Stromal cell of bone marrow (primary cell): Measurements from ENCODE around the gene BTBD2.
"Not testable (repeated sequence)": the region's sequence is repeated elsewhere in the genome, so short reads cannot be mapped to it uniquely, and the experiment has no call there.

ENCODE experiments used
- DNase-seq: peaks from one replicate; pipeline ENCODE4 v3.0.0-alpha.2; 2012; ENCODE audit warnings: low read depth

BTBD2 gene

DNA sequence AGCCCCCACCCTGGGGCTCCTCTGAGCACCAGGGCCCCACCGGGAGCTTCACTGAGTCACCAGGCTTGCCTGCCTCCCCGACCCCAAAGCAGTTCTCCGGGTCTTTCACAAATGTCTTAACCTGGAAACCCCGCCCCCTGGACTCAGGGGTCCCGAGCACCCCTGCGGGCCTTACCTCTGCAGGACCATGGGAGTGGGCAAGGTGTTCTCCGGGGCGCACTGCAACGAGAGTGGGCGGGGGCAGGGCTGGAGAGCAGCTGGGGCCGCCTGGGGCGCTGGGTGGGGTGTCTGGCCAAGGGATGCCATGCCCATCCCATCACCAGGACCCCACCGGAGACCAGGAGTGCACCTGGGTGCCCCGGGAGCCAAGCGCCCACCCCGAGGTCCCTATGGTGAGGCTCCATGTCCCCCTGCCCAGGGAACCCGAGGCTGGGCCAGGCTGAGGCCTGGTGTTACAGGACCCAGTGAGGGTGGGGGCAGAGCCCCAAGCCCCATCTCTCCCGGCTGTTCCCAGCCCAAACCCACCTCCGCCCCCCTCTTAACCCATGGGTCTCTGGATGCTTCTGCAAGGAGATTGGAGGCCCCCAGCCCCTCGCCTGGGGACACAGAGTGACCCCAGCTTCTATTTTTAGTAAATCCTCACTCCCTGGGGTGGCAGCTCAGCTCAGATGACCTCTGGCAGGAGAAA, 24.6 kb upstream of the BTBD2 start:
- no peak for DNase-seq

DNA sequence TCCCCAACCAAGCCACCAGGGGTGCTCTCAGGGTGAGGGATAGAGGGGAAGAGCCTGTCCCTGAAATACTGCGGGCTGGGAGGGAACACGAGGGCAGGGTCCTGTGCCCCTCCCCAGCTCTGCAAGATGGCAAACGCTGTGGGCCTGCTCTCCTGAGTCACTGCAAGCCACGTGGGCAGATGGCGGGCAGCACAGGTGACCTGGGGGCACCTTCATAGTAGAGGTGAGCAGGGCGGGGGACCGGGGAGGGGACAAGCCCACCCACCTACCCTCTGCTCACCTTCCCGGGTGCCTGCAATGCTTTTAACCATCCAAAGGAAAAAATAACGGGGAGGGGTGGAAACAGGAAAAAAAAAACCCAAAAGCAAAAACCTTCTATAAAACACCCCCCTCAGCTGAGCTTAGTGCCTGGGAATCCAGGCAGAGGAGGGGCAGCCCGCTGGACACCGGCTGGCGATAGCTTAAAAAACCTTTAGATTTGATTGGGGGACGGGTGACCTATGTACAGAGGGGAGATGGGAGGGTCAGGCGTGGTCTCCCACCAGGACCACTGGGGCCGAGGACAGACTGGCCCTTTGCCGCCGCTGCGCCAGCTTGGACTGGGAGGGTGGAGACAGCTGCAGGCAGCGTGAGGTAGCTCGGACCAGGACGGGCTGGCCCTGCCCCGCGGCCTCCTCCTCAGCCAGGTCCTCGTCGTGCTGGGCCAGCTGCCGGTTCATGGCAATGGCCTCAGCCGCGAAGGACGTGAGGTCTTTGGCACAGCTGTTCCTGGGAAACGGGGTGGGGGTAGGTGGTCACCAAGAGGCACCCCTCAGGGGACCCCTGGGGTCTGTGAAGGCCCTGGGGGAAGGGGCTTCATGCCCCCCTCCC, 23.8 kb upstream of the BTBD2 start:
- no peak for DNase-seq

DNA sequence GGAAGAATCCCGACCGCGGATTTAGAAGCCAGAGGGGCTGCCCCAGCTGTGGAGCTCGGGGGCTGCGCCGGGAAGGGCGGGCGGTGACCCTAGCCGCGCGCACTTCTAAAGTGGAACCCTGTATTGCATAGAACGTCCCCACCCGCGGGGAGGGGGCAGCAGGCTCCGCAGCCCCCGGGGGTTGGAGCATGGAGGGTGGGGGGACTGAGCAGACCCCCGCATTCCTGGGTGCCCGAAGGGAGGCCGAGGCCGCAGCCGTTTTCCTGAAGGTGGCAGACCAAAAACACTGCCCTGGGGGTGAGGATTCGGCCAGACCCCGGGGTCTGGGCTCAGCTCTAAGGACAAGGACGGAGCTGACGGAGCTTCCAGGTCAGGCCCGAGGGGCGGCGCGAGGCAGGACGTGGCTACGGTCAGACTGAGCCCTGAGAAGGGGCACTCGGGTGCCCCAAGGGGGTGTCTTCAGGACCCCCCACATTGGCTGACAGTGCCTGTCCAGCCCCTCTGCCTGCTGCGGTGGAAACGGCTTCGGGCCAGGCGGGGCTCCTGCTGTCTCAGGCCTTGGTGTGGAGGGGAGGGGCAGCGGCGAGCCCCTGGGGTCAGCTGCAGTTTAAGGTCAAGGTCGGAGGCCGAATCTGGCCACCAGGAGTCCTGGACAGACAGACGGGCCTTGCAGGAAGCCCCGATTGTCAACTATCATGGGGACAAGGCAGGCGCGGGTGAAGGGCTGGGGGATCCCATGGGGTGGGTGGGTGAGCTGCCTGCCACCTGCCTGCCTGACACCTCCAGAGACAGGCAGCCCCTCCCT, 23.0 kb upstream of the BTBD2 start:
- no peak for DNase-seq

- DNase-seq, result no peak
These were observed 22.2 kb upstream of the BTBD2 start for GRCh38 chr19:2037651-2038255.

DNA sequence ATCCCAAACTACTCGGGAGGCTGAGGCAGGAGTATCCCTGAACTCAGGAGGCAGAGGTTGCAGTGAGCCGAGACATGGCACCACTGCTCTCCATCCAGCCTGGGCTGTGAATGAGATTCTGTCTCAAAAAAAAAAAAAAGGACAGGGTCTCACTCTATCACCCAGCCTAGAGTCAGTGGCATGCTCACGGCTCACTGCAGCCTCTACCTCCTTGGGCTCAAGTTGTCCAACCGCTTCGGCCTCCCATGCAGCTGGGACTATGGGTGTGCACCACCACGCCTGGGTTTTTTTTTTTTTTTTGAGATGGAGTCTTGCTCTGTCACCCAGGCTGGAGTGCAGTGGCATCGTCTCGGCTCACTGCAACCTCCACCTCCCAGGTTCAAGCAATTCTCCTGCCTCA, 20.9 kb upstream of the BTBD2 start:
- DNase-seq, result no peak

DNA sequence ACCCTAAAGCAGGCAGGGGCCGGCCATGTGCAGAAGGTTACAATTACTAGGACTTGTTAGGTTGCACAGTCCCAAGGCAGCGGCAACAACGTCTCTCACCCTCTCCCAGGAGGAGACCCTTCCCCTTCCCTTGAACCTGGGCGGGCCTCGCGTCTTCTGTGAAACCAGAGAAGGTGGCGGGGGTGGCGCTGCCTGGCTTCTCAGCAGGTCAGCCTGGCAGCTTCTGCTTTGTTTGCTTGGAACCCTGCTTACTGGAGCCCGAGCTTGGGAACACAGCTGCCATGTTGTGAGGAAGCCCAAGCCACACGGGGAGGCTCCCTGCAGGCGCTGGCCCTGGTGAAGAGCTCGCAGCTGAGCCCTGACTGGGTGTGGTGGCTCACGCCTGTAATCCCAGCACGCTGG, 20.1 kb upstream of the BTBD2 start:
- no peak for DNase-seq

GRCh38 chr19:2034729-2035589, 19.4 kb upstream of the BTBD2 start:
- no peak for DNase-seq

DNA sequence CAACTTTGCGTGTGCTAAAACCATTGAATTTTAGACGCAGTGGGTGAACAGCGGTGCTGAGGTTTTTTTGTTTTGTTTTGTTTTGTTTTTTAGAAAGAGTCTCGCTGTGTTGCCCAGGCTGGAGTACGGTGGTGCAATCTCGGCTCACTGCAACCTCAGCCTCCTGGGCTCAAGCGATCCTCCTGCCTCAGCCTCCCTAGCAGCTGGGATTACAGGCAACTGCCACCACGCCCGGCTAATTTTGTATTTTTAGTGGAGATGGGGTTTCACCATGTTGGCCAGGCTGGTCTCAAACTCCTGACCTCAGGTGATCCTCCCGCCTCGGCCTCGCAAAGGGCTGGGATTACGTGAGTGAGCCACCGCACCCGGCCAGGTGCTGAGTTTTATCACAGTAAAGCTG, 18.7 kb upstream of the BTBD2 start:
- not testable (repeated sequence) for DNase-seq

DNA sequence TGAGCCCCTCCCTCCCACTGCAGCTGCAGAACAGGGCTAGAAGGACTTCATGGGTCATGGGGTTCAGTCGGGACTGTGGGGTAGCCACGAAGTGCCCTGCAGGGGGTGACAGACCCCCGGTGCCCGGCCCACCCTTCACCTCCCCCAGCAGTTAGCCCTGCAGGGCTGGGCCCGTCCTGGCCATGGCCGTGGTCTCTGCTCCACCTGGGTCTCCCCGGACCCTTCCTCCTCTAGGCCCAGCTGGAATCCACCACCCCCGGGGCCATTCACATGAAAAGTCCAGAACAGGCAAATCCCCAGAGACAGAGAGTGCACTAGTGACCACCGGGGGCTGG, 18.3 kb upstream of the BTBD2 start:
- DNase-seq, result no peak

- DNase-seq, result no peak
These were observed 17.8 kb upstream of the BTBD2 start for GRCh38 chr19:2033115-2033824.

DNA sequence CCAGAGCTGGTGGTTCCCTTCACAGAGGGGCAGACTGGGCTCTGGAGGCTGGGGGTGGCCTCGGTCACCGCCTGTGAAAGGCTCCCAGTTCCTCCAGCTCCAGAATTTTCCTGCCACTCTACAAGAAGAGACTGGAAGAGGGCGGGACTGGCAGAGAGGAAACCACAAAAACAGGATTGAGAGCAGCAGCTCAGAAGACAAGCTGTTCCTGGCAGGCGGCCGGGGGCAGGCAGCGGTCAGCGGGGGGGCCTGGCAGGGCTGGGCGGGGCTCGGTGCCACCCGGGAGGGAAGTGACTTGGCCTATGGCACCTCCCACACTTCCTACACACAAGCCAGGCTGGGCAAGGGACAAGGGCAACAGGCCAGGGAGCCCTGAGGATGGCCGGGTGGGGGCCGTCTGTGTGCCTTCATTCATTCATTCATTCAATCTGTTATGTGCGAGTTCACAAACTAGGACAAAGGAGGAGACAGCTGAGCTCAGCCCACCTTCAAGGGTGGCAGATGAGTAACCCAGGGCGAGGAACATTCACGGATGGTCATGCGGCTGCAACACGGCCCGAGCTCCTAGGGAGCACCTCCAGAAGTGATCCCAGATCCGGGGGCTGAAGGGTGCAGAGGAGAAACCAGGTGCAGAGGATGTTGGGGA, 16.9 kb upstream of the BTBD2 start:
- DNase-seq, result peak; percentile 88

GRCh38 chr19:2027361-2027760, 11.8 kb upstream of the BTBD2 start:
- peak; percentile 88 for DNase-seq

DNA sequence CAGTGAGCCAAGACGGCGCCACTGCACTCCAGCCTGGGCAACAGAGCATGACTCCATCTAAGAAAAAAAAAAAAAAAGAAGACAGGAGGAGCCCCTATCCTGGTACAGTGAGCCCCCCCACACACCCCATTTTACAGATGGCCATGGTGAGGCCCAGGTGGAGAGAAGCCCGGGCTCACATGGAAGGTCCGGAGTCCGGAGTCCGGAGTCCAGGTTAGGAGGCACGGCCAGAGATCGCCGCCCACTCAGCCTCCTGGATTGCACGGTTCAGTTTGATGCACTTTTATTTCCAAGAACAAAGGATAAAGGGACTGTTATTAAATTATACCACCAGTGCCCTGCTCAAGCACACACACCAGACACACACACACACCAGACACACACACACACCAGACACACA, 11.3 kb upstream of the BTBD2 start:
- DNase-seq, result no peak

GRCh38 chr19:2022289-2022688, 6.8 kb upstream of the BTBD2 start:
- DNase-seq, result no peak

GRCh38 chr19:2021453-2022140, 6.1 kb upstream of the BTBD2 start:
- no peak for DNase-seq

- no peak for DNase-seq
These were observed 3.2 kb upstream of the BTBD2 start for GRCh38 chr19:2018752-2019151.

- DNase-seq, result peak; percentile 74
These were observed 710 bp upstream of the BTBD2 start for GRCh38 chr19:2016041-2016807.

DNA sequence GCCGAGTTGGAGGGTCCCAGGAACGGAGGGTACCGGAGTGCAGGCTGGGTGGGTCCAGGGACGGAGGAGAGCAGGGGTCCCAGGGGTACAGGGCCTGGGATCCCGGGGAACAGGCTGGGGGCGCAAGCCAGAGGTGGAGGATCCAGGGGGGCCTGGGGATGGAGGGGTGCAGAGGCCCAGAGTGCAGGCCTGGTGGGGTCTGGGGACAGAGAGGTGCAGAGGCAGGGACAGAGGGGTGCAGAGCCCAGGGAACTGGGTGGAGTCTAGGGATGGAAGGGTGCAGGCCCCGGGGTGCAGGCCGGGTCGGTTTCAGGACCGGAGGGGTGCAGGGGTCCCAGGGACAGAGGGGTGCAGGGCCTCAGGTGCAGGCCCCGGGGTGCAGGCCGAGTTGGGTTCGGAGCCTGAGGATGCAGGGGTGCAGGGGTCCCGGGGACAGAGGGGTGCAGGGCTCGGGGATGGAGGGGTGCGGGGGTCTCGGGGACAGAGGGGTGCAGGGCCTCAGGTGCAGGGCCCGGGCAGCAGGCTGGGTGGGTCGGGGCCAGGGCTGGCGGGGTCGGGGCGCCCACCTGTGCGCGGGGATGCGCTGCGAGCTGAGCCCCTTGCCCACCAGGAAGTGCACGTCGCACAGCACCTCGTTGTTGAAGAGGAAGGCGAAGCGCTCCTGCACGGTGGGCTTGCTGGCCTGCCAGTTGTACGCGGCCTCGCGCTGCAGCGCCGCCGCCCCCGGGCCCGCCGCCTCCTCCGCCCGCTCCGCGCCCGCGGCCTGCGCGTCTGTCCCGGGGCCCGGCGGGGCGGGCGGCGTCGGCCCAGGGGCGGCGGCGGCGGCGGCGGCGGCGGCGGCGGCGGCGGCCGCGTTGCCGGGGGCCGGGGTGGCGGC, 545 bp downstream of the BTBD2 start:
- DNase-seq, result no peak
